GM18907 (cell line): ENCODE measurements around the gene DOCK7.

Source experiments
- ATAC-seq: cut with Tn5 transposase; IDR thresholded peaks from one replicate; pipeline ENCODE4 v1.9.1; 2021; ENCODE audit warnings: mild to moderate bottlenecking, moderate library complexity; ENCODE audit not compliant: unreplicated experiment

The DOCK7 gene

GRCh38 chr1:62425041-62425440 is 263.1 kb downstream of the DOCK7 start:
- no peak for ATAC-seq

DNA sequence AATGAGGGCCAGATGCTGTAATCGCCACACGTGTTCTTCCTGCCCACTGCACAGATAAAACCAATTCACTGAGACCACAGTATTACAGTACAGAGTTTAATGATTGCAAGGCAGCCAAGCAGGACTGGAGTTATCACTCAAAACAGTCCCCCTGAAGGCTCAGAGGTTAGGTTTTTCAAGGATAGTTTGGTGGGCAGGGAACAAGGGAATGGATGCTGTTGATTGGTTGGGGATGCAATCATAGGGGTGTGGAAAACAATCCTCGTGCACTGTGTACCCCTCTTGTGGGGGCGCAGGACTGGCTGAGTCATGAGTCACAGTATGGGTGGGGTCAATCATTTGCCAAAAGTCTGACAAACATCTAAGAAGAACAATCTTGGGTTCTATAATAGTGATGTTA is 263.8 kb downstream of the DOCK7 start:
- ATAC-seq: no peak

DNA sequence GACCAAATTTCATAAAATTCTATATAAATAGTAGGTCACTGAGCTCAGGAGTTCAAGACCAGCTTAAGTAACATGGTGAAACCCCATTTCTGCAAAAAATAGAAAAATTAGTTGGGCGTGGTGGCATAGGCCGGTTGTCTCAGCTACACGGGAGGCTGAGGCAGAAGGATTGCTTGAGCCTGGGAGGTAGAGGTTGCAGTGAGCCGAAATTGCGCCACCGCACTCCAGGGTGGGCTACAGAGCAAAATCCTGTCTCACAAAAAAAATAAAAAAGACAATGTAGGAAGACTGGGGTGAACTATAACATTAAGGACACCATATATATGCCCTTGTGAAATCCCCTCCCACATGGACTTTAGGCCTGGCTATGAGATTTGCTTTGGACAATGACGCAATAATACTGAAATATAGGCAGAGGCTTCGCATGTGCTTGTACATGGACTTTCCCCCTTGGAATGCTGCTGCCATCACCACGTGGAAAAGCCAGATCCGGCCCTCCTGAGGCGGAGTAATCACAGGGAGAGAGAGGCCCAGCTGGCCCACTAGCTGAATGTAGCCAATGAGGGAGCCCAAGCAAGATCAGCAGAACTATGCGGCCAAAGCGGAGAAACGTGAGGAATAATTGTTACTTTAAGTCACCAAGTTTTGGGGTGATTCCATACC is 264.5 kb downstream of the DOCK7 start:
- ATAC-seq: no peak

DNA sequence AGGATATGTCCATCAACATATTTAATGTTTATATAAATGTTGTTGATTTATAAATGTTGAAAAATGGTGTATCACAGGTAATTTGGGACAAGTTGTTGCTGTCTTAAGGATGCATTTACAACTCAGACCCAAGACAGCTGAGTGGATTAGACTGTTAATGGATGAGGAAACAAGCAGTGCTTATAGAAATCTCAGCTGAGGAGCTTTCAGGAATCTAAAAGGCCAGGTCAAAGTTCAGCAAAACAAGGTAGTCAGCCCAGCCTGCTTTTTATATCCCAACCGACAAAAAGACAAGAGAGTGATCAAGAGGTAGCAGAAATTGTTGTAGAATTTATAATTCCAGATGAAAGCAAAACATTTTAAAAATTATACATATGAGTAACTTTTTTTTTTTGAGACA is 268.0 kb downstream of the DOCK7 start:
- no peak for ATAC-seq

DNA sequence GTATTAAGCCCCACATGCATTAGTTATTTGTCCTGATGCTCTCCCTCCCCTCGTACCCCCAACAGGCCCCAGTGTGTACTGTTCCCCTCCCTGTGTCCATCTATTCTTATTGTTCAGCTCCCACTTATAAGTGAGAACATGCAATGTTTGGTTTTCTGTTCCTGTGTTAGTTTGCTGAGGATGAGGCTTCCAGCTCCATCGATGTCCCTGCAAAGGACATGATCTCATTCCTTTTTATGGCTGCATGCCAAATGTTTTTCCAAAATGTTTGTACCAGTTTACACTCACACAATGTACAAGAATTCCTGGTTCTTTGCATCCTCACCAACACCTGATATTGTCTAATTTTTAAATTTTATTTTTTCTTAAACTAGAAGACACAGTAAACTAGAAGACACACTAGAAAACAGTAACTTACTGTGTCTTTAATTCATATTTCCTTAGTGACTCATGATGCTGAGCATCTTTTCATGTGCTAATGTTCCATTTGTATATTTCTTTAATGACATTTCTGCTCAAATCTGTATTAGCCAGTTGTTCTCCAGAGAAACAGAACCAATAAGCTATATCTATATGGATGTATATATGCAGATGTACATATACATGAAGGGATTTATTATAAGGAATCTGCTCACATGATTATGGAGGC is 270.7 kb downstream of the DOCK7 start:
- no peak for ATAC-seq

DNA sequence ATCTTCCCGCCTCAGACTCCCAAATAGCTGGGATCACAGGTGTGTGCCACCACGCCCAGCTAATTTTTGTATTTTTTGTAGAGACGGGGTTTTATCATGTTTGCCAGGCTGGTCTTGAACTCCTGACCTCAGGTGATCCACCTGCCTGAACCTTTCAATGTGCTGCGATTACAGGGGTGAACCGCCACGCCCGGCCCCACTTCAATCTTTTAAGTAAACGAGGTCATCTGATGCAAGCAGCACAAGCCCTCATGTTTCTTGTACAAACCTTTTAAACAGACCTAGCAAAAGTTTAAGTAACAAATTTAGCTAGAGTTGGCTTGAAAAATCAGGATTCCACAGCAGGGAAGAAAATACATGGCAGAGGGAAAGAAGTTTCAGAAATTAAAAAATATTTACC is 272.5 kb downstream of the DOCK7 start:
- no peak for ATAC-seq

DNA sequence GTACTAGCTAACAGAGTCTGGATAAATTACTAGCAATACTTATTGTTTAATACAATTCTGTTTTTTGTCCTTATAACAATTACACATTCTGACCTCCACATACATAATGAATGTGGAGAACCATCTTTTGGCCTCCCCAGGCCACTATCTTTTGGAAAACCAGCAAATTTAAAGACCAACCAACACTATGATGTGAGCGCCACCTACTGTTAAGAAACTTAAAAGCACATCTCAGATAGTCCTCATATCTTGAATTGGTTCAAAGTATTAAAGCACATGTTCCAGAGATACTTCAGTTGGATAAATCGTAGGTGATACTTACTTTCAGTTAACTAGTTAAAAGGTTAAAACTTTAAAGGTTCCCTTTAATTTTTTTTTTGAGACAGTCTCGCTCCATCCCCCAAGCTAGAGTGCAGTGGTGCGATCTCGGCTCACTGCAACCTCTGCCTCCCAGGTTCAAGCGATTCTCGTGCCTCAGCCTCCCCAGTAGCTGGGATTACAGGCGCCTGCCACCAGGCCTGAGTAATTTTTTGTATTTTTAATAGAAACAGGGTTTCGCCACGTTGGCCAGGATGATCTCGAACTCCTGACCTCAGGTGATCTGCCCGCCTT is 280.7 kb downstream of the DOCK7 start:
- ATAC-seq: no peak

DNA sequence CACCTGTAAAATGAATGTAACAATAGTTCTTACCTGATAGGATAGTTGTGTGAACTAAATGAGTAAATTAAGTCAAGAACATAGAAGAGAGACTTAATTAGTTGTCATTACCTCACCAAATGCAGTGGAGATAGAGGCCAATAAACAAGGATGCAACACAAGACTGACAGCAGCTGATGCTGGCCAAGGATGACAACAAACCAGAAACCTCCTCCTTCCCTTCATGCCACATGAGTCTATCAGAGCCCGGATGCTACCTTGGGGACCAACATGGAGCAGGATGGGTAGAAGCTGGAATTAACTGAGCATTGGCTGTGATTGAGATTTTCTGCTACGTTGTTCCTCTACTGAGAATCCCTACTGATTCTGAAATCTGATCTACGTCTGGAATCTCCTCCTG is 281.6 kb downstream of the DOCK7 start:
- ATAC-seq: no peak

DNA sequence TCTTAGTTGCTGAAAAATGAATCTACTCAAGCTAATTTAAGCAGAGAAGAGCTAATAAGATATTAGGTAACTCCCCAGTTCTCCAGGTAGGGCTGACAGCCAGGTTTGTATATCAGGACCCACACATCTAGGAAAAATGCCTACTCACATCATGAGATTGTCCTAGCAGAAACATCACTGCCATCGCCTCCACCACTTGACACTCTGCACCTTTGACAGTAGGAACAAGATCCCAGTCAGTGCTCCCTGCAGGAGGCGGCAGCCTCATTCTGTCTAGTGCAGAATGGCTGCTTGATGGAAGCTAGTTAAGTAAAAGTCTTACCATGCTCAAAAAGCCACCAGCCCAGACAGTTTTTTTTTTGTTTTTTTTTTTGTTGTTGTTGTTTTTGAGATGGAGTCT is 282.9 kb downstream of the DOCK7 start:
- ATAC-seq: no peak
